NCI-H128 (cell line): ENCODE data around the gene FAM107A.

Experiments used
- DNase-seq: peaks from one replicate; lab custom pipeline; 2025; ENCODE audit not compliant: unreplicated experiment; lab: John Stamatoyannopoulos, UW

The FAM107A gene

GRCh38 chr3:58594117-58594516 is 16.9 kb upstream of the FAM107A start:
- no peak for DNase-seq

- DNase-seq, result no peak
Measured at GRCh38 chr3:58591517-58592510, 14.6 kb upstream of the FAM107A start.

DNA sequence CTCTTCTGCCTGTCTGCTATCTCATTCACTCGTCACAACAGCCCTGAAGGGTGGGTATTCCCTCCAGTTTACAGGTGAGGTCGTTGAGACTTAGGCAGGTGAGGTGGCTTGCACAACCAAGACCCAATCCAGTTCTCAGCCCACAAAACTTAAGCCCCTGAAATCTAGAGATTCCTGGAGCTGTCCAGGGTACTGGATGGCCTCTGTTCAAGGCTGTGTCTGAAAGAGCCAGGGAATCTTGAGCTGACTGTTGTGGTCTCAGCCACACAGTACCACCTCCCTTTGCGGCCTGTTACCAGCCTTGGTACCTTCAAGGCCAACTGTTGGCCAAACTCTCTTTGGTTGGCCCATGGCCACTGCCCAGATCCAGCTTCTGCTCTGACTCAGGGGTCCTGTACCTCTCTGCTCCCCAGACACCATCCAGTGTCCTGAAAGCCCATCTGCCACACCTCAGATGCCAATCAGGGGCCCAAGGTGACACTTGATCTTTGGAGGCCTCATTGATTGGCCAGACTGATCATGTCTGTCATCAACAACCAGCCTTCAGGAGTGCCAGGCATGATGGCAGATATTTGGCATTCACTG is 10.9 kb upstream of the FAM107A start:
- DNase-seq, result no peak

GRCh38 chr3:58586776-58587192 is 9.6 kb upstream of the FAM107A start:
- DNase-seq, result no peak

DNA sequence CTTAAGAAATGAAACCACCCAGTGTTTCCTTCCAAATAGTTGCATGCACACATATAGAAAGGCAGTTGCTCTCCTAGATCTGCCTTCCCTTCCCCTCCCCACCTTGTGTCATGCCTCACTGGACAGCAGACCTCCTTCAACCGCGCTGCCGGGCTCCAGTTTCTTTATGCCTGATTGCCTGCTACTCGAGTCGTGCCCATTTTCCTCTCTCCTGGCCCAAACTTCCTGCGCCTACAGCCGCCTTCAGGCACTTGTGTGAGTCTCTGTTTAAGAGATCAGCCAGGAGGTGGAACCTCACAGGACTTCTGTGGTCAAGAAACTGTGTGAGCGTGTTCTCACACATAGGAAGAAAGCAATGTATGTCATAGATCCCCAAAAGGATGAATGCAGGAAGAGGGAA is 8.8 kb upstream of the FAM107A start:
- no peak for DNase-seq

- no peak for DNase-seq
Measured at GRCh38 chr3:58585005-58585786, 8.0 kb upstream of the FAM107A start.

- DNase-seq, result no peak
Measured at GRCh38 chr3:58584690-58585004, 7.5 kb upstream of the FAM107A start.

- no peak for DNase-seq
Measured at GRCh38 chr3:58581328-58582091, 4.3 kb upstream of the FAM107A start.

- DNase-seq, result no peak
Measured at GRCh38 chr3:58580826-58581327, 3.7 kb upstream of the FAM107A start.

DNA sequence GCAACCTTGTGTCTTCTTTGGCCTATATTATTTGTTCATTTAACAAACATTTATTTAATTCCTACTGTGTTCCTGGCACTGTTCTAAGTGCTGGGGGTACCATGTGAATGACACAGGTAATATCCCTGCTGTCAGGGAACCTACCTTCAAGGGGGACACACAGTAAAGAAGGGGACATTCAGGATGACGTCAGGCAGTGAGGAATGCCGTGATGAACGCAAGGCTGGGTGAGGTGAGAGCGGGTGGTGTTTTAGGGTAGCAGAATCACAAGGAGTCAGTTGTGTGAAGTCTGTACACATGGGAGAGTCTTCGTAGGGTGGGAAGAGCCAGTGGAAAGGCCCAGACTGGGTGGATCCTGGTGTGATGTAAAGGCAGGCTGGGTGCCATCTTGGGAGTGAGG is 1.7 kb upstream of the FAM107A start:
- no peak for DNase-seq

- no peak for DNase-seq
Measured at GRCh38 chr3:58576716-58577115, 475 bp downstream of the FAM107A start.

- DNase-seq, result no peak
Measured at GRCh38 chr3:58575971-58576652, 1.1 kb downstream of the FAM107A start.

GRCh38 chr3:58574682-58575081 is 2.5 kb downstream of the FAM107A start:
- DNase-seq, result no peak

DNA sequence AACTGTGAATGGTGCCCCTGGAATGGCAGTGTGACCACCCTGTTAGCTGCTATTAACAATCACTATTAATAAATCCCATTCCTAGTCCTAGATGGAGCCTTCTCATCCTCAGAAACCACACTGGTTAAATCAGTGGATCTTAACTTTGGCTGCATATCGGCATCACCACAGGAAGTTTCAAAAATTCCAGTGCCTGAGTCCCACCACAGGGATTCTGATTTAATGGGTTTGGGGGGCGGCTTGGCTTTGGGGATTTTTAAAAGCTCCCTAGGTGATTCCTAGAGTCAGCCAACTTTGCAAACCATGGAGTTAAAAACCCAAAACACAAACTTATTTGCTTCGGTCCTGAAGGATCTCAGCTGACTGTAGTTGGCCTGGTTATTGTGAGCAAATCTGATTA is 3.1 kb downstream of the FAM107A start:
- no peak for DNase-seq

DNA sequence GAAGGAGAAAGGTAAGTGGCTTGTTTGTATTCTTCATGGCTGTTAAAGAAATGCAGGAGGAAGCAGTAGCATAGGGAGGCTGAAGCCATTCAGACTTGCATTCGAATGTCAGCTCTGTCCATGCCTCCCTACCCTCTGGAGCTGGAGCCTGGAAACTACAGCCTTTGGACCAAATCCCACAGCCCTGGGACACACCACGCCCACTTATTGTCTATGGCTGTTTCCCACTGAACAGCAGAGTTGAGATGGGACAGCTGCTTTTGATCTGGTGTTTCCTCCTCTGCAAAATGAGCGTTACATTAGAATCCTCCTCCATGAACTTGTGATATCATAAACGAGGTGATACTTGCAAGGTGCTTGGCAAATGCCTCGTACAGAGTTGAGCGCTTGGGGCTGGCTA is 3.6 kb downstream of the FAM107A start:
- no peak for DNase-seq

DNA sequence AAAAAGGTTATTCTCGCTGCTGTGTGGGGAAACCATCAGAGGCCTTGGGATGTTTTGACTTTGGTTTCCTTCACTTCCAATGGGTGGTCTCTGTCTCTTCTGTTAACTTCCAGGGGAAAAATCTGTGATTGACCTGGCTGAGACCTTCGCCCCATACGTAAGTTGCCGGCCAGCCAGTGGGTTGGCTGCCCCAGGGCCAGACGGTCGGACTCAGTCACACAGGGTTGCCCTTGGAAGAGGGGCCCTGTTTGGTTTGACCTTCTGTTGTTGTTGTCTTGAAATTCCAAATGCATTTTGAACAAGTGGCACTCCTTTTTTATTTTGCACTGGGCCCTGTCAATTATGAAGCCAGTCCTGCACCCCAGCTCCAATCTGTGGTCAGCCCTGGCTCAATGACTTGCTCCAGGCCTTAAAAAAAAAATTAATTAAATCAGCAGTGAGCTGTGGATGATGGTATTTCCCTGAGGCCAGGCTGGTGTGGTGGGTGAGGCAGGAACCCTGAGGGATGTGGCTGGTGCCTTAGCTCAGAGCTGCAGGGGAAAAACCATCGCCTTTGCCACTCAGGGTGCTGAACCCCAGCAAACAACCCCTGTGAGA is 4.5 kb downstream of the FAM107A start:
- no peak for DNase-seq

DNA sequence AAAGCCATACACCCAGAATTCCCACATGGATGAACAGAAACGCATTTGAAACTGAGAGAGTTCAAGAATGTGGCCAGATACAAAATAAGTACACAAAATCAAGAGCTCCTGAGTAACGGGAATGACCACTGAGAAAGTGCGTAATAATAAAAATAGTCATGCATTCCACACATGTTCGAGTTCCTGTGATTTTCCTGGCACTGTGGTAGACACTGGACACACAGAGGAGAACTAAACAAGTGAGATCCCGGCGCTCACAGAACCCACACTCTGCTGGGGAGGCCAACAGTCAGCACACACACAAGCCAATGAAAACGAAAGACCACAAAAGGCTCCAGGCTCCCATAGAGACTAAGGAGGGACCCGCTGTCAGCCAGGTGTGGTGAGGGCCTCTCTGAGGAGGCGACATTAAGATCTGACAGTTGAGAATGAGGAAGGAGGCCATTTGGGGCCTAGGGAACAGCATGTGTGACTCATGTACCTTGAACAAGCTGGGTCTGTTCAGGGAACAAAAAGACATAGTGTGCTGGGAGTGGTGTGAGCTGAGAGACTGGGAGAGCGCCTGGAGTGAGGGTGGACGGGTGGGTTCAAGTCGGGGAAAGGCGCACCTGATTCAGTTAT is 5.1 kb downstream of the FAM107A start:
- DNase-seq, result no peak

DNA sequence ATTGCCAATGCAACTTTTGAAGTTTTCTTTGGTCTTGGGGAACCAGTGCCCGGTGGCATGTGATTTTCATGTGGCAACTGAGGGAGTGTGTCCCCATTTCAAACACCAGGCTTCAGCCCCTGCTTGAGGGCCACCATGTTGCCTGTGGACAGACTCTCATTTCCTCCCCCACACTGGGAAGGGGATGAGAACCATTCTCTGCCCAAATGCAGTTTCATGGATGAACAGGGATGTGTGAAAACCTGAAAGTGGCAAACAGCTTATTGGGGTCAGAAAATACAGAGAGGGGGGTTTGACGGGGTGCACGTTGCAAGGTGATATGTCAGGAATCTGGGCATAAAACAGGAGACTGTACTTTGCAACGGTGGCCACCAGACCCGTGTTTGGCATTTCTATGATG is 6.3 kb downstream of the FAM107A start:
- DNase-seq, result no peak

DNA sequence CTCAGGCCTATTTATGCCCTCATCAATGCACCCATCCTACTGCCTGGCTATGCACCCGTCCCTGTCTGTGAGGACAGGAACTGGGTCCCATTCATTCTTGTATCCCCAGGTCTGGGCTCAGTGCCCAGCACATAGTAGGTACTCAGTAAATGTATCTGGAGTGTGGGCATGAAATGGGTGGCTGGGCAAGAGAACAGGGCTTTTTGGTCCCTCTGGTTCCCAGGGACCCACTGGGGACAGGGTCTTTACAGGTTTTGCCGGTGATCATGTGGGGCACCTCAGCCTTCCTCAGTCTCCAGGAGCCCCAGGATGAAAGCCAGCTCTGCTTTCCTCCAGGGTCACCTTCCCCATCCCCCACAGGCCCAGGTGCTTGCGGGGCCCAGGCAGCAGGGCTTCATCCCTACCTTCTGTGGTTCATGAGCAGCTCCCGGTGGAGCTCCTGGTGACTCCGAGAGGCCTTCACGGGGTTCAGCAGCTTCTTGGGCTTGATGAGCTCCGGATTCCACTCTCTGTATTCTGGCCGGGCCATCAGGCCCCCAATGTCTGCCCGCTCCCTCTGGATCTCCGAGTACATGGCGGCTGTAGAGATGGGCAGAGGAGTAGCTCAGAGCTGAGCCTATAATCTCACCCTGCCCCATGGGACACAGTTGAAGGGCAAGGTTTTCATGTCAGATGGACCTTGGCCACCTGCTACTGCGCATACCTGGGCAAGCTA is 7.7 kb downstream of the FAM107A start:
- no peak for DNase-seq
